HG03159 (cell line): ENCODE measurements around the gene ITGB2.
"Not testable (repeated sequence)": the region's sequence is repeated elsewhere in the genome, so short reads cannot be mapped to it uniquely, and the experiment has no call there.

Experiments used
- ATAC-seq: cut with Tn5 transposase; IDR thresholded peaks from one replicate; pipeline ENCODE4 v1.9.1; 2021; ENCODE audit warnings: mild to moderate bottlenecking, moderate library complexity; ENCODE audit not compliant: unreplicated experiment

Gene ITGB2

GRCh38 chr21:44887126-44887806 lies 33.4 kb downstream of the ITGB2 start:
- ATAC-seq = no peak

DNA sequence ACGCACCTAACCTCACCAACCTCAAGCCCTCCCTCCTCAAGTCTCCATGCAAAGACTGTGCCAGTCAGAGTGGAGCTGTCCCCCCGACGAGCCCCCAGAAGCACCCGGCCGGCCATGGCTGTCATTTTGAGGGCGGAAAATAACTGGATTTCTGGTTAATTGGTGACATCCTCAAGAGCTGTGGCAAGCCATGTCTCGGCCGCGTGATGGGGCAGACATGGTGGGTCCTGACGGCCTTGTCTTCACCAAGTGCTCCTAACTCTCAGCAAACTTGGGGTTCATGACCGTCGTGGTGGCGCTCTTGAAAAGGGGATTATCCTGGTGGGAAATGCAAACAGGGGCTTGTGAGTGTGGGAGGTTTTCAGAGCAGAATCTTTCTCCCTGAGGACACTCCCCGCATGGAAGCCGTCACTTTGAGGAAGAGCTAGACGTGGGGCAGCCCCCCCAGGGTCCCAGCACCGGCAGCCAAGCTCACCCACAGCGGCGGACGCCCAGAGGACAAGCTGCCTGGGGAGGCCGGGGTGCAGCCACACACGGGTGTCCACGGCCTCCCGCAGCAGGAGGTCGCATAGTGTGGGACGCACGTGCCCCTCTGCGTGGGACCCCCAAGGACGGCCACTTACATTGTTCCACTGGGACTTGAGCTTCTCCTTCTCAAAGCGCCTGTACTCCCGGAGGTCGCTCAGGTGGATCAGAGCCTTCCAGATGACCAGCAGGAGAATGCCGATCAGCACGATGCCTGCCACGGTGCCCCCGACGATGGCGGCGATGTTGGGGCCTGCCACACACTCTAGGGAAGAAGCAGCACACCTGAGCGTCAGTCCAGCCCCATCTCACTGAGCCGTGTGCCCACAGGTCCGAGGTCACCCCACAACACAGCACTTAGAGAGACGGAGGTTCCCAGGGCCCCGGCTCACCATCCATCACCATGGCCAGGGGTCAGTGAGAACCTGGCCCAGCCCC lies 34.3 kb downstream of the ITGB2 start:
- ATAC-seq = no peak

DNA sequence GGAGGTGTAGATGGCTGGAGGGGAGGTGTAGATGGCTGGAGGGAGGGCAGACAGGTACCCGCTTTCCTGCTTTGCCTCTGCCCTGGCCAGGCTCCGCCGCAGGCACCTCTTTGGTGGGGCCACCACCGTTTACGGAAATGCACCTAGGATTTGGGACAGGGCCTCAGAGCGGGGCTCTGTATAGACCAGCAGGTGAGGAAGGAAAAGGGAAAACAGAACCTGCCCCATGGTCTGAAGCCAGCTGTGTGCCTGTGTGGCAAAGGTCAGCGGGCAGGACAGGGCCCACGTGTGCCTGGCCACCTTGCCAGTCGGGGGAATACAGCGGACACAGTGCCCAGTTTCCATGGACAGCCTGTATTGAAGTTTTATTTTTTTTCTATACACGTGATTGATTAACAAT lies 35.1 kb downstream of the ITGB2 start:
- ATAC-seq = no peak

GRCh38 chr21:44884097-44884496 lies 36.6 kb downstream of the ITGB2 start:
- ATAC-seq = no peak

GRCh38 chr21:44883250-44883649 lies 37.4 kb downstream of the ITGB2 start:
- no peak for ATAC-seq

DNA sequence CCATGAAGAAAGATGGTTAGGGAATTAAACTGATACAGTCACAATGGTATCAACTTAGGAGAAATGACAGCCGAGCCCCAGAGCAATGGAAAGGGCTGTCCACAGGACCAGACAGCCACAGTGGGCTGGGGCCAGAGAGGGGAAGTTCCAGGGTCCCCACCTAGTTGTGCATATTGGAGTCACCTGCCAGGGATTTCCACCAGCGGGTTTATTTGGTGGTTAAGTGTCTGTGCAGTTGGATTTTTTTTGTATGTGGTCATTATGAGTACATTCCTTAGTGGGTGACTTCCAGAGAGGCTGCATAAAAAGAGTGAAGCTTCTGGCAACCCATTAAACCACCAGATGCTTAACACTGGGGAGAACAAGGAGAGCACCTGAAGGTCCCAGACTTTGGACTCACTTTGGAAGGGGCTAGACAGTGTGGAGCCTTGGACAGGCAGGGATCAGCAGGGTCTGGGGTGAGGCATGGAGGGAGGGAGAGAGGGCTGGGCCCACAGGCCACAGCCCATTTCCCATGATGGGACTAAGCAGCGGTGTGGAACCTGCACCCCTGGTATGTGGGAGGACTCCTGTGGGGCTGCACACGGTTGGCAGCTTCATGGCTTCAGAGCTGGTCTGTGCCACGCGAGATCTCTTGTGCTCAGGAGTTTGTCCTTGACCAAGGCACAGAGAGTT lies 39.4 kb downstream of the ITGB2 start:
- ATAC-seq = no peak

DNA sequence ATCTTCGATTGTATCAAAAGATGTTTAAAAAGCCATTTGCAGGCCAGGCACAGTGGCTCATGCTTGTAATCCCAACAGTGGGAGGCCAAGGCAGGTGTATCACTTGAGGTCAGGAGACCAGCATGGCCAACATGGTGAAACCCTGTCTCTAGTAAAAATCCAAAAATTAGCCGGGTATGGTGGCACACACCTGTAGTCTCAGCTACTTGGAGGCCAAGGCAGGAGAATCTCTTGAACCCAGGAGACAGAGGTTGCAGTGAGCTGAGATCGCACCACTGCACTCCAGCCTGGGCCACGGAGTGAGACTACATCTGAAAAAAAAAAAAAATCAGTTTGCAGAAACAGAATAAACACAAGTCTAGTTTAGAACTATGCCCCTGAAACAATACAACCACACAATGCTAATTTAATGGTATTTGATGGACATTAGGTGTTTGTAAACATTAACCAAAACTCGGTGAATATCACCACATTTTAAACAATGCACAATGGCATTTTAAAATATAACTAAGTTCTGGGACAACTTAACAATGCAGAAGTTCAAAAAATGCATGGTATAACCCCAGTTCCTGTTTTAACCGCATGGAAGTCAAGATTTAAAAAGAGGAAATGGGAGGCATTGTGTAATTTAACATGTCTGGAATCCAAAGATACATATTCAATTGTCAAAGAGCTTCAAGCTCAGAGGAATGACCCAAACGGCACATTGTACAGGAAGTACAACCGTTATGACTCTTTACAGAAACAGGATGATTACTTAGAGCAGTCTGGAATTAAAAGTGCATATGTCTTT lies 40.1 kb downstream of the ITGB2 start:
- ATAC-seq = no peak

GRCh38 chr21:44879238-44879637 lies 41.5 kb downstream of the ITGB2 start:
- ATAC-seq = not testable (repeated sequence)

DNA sequence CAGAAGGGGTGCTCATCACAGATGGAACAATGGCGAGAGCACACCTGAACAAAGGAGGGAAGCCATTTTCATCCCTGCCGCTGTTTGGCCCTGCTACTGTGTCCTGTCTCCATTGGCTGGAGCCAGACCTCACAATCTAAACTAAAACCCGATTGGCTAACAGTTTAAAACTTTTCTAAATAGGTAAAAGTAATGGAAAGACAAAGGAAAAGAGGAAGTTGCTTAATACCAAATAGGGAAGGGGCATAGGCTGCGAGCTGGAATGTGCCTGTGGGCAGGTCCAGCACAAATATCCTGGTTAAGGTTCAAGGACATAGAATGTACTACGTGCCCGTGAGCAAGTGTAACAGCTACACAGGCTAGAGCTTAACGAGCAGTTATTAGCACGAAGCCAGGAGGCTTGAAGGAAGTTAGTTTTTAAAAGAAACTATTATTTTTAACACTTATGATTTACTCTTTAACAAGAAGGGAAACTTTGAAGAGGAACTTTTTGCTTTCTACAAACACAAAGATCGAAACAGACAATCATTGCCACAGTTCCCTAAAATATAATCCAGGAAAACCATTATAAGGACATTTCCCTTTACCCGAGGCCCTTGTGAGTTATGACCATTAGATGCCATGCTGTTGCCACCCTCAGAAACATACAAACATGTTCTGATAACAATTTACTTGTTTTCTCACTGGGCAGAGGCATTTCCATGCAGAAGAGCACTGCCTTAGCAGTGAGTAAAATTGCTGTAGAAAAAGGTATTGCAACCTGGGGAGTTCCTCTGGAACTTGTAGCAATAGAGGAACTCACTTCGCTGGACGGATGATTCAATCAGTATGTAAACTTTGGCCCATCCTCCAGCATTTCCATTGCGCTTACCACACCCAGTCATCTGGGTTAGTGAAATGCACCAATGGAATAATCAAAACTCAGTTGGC lies 42.4 kb downstream of the ITGB2 start:
- ATAC-seq = no peak

GRCh38 chr21:44876849-44877575 lies 43.7 kb downstream of the ITGB2 start:
- ATAC-seq = no peak

DNA sequence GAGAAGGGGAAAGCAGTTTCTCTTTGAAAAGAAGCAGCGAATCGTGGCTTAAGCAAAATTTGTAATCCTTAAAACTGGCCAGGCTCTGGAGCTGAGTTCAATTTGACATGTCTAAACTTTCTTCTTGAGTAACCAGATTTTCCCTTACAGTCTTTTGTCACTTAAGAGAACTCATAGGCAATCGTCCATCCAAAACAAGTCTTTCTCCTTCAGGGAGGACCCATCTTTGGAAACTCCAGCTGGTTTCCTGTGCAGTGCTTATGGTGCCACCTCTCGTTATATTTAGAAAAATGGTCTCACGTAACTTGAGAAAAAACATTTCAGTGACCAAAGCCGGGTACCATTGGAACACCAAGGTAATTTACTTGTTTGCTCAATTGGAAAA lies 45.4 kb downstream of the ITGB2 start:
- ATAC-seq = no peak

- ATAC-seq = no peak
These were observed 46.0 kb downstream of the ITGB2 start for GRCh38 chr21:44874497-44875315.

DNA sequence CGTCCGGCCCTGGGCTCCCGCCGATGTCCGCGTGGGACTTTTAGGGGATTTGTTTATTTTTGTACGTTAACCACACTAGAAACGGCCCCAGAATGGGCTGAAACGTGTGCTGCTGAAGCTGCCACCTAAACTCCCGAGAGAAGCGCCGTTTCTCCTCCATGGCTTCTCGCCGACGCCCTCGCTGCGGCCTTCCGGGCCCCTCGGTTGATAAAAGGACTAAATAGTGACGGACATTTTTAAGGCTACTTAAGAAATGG lies 46.5 kb downstream of the ITGB2 start:
- no peak for ATAC-seq

DNA sequence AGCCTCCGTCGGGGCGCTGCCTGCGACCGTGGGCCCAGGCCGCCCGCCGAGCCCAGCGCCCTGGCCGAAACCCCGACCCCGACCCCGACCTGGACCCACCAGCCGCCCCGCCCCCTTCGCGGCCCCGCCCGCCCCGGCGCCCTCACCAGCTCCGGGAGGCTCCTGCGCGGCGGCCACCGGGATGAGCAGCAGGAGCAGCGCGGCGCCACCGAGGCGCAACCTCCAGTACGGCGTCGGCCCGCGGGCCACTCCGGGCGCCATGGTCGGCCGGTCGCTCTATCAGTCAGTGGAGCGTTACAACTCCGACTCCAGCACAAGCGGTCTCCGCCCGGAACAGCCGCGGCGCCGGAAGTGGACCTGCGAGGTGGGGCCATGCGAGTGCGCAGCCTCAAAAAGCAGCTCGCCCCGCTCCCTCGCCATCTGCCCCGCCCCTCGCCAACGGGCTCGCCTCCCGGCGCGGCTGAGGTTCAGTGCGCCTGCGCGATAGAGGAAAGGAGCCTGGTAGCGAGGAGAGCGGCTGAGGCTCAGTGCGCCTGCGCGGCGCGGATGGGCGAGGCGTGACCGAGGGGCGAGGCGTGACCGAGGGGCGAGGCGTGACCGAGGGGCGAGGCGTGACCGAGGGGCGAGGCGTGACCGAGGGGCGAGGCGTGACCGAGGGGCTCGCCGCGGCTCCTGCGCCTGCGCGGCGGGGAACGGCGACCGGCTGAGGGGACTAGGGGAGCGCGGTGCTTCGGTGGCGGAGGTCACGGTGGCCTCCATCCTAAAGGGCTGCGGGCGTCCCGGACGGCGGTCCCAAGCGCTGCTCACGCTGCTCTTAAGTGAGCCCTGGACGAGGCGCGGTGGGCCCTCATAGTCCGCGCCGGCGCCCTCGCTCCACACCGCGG lies 47.1 kb downstream of the ITGB2 start, which contains the start of gene PTTG1IP:
PTTG1IP (minus strand) TSS at position 335 of the 884 bp plus-strand sequence; CDS start at position 261, 74 bp downstream.
- ATAC-seq = peak; percentile 73

DNA sequence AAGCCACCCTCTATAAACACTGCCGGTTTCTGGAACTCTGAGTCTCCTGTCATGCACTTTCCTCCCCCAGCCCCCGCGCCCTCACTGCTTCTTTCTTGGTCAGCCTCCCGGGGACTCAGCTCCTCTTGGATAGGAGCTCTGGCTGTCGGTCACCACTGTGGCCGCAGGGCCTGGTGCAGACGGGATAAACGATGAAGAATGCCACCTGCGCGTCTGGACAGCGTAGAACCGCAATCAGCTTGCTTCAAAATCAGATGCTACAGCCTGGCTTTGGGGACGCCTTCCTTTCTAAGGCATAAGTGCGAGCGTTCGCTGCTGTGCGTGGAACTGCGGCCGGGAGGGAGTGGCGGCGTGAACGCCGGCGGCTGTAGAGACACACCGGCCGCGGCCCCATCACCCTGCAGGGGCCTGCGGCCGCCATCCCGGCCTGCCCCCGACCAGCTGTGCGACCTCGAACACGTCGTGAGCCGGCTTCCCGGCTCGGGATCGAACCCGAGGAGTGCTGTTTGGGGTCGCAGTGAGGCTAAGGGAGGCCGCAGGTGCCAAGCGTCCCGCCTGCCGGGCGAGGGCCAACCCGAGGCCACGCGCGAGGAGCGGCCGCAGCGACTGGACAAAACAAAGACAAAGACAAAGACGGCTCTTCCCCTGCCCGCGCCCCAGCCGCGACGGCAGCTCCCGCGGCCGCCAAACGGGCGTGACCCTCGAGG lies 47.9 kb downstream of the ITGB2 start:
- peak; percentile 5 for ATAC-seq

DNA sequence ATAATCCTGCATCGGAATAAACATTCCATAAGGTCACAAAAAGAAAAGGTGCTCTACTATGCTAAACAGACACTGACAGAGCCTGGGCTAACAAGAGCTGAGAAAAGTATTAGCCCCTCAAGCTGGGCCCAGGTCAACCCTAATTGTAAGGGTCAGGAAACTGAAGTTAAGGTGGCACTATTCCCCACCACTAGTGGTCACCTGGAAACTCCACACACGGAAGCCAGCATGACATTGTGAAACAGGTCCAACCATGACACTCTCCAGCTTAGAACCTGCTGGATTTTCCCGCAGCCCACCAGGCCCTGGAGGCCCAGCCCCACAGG lies 48.4 kb downstream of the ITGB2 start:
- ATAC-seq = no peak
